H9 (cell line): ENCODE data around the gene ARID1B. TPM values are rescaled to one million over a fixed set of nuclear protein-coding genes. Genes with fewer than 3 reads are reported as not detected.

Experiments
- DNase-seq: peaks from one replicate; pipeline ENCODE4 v3.0.0-alpha.2; 2017
- H2AFZ ChIP-seq: one replicate; pipeline ENCODE4 v1.6.1; 2013; ENCODE audit warnings: mild to moderate bottlenecking, low read length, control low read depth, moderate library complexity
- H2AK5ac ChIP-seq: 2 replicates; pipeline ENCODE4 v1.6.1; 2013; ENCODE audit warnings: low read length, control low read depth, mixed read lengths; ENCODE audit not compliant: insufficient read length
- H2BK120ac ChIP-seq: one replicate; pipeline ENCODE4 v1.6.1; 2013; ENCODE audit warnings: low read depth, mild to moderate bottlenecking, low read length, control low read depth, inconsistent platforms; ENCODE audit not compliant: poor library complexity, severe bottlenecking
- H2BK12ac ChIP-seq: 2 replicates; pipeline ENCODE4 v1.6.1; 2013; ENCODE audit warnings: low read length, control low read depth, mixed read lengths, low read depth; ENCODE audit not compliant: insufficient read length
- H2BK15ac ChIP-seq: 2 replicates; pipeline ENCODE4 v1.6.1; 2013; ENCODE audit warnings: low read depth, low read length, control low read depth
- H2BK20ac ChIP-seq: one replicate; pipeline ENCODE4 v1.6.1; 2013; ENCODE audit warnings: low read depth, mild to moderate bottlenecking, low read length, control low read depth, inconsistent platforms; ENCODE audit not compliant: poor library complexity, severe bottlenecking
- H2BK5ac ChIP-seq: 2 replicates; pipeline ENCODE4 v1.6.1; 2013; ENCODE audit warnings: low read length, control low read depth, mixed read lengths; ENCODE audit not compliant: insufficient read length
- H3K14ac ChIP-seq: 2 replicates; pipeline ENCODE4 v1.6.1; 2013; ENCODE audit warnings: low read length, control low read depth; ENCODE audit not compliant: insufficient read depth
- H3K18ac ChIP-seq: 2 replicates; pipeline ENCODE4 v1.6.1; 2013; ENCODE audit warnings: low read depth, mild to moderate bottlenecking, mixed read lengths, low read length, control low read depth; ENCODE audit not compliant: insufficient read length
- H3K23ac ChIP-seq: 2 replicates; pipeline ENCODE4 v1.6.1; 2013; ENCODE audit warnings: low read length, control low read depth, mixed read lengths, low read depth; ENCODE audit not compliant: insufficient read length
- H3K23me2 ChIP-seq: 2 replicates; pipeline ENCODE4 v1.6.1; 2013; ENCODE audit warnings: low read depth, mild to moderate bottlenecking, mixed read lengths, low read length, control low read depth; ENCODE audit not compliant: insufficient read length, poor library complexity, severe bottlenecking
- H3K27ac ChIP-seq: 2 replicates; pipeline ENCODE4 v1.5.1; 2013; ENCODE audit warnings: low read length, control low read depth, mixed read lengths, low read depth; ENCODE audit not compliant: insufficient read length
- H3K27me3 ChIP-seq: 2 replicates; pipeline ENCODE4 v1.6.1; 2013; ENCODE audit warnings: low read length, control low read depth, inconsistent platforms; ENCODE audit not compliant: insufficient read depth
- H3K4ac ChIP-seq: 2 replicates; pipeline ENCODE4 v1.6.1; 2013; ENCODE audit warnings: low read depth, mild to moderate bottlenecking, control low read depth, inconsistent platforms, low read length, moderate library complexity
- H3K4me1 ChIP-seq: 2 replicates; pipeline ENCODE4 v1.6.1; 2013; ENCODE audit warnings: low read length, control low read depth, inconsistent platforms; ENCODE audit not compliant: insufficient read depth
- H3K4me2 ChIP-seq: 2 replicates; pipeline ENCODE4 v1.6.1; 2013; ENCODE audit warnings: low read length, control low read depth, mixed read lengths; ENCODE audit not compliant: insufficient read length, insufficient read depth
- H3K56ac ChIP-seq: 2 replicates; pipeline ENCODE4 v1.6.1; 2013; ENCODE audit warnings: low read depth, mild to moderate bottlenecking, mixed read lengths, low read length, control low read depth; ENCODE audit not compliant: insufficient read length
- H3K79me1 ChIP-seq: 2 replicates; pipeline ENCODE4 v1.6.1; 2013; ENCODE audit warnings: low read depth, mild to moderate bottlenecking, moderate library complexity, low read length, control low read depth, inconsistent platforms; ENCODE audit not compliant: insufficient read depth, poor library complexity, severe bottlenecking
- H3K79me2 ChIP-seq: 2 replicates; pipeline ENCODE4 v1.6.1; 2013; ENCODE audit warnings: low read length, control low read depth, inconsistent platforms; ENCODE audit not compliant: insufficient read depth
- H3K9ac ChIP-seq: 2 replicates; pipeline ENCODE4 v1.6.1; 2013; ENCODE audit warnings: low read length, control low read depth, mixed read lengths; ENCODE audit not compliant: insufficient read length; ENCODE audit errors: extremely low read depth
- H3K9me3 ChIP-seq: one replicate; pipeline ENCODE4 v1.6.1; 2013; ENCODE audit warnings: low read depth, low read length, inconsistent platforms; ENCODE audit not compliant: control insufficient read depth
- H3T11ph ChIP-seq: one replicate; pipeline ENCODE4 v1.6.1; 2013; ENCODE audit warnings: mild to moderate bottlenecking, low read length, control low read depth, inconsistent platforms
- H4K20me1 ChIP-seq: one replicate; pipeline ENCODE4 v1.6.1; 2013; ENCODE audit not compliant: control insufficient read depth, insufficient read length, insufficient read depth
- H4K5ac ChIP-seq: 2 replicates; pipeline ENCODE4 v1.6.1; 2013; ENCODE audit warnings: low read depth, mild to moderate bottlenecking, mixed read lengths, low read length, control low read depth; ENCODE audit not compliant: insufficient read length
- H4K8ac ChIP-seq: replicated peaks from 2 replicates; pipeline ENCODE4 v1.6.1; 2013; ENCODE audit warnings: low read length, control low read depth, mixed read lengths, low read depth; ENCODE audit not compliant: insufficient read length
- H4K91ac ChIP-seq: 2 replicates; pipeline ENCODE4 v1.6.1; 2013; ENCODE audit warnings: low read depth, mild to moderate bottlenecking, moderate library complexity, mixed read lengths, low read length, control low read depth; ENCODE audit not compliant: insufficient read length
- H3K27ac Mint-ChIP-seq, 3 experiments: 2 replicates in 2 of 3; 3 replicates in 1 of 3; pipeline ENCODE4 v1.8.0; 2020 to 2021; ENCODE audit warnings: mixed read lengths in 3 of 3, mild to moderate bottlenecking in 1 of 3, moderate library complexity in 1 of 3
- H3K27me3 Mint-ChIP-seq: 2 replicates; pipeline ENCODE4 v1.8.0; 2021; ENCODE audit warnings: low read depth, mild to moderate bottlenecking, moderate library complexity, mixed read lengths
- H3K36me3 Mint-ChIP-seq, 3 experiments: 2 replicates in 2 of 3; 3 replicates in 1 of 3; pipeline ENCODE4 v1.8.0; 2020 to 2021; ENCODE audit warnings: low read depth in 3 of 3, mixed read lengths in 3 of 3; ENCODE audit not compliant: insufficient read depth in 1 of 3
- H3K4me1 Mint-ChIP-seq, 2 experiments: 2 replicates each; pipeline ENCODE4 v1.8.0; 2020; ENCODE audit warnings: mixed read lengths in 2 of 2
- H3K4me3 Mint-ChIP-seq, 2 experiments: 2 replicates in 1 of 2; 3 replicates in 1 of 2; pipeline ENCODE4 v1.8.0; 2020 to 2021; ENCODE audit warnings: mild to moderate bottlenecking in 2 of 2, mixed read lengths in 2 of 2, moderate library complexity in 1 of 2
- H3K9me3 Mint-ChIP-seq, 2 experiments: 2 replicates in 1 of 2; 3 replicates in 1 of 2; pipeline ENCODE4 v1.8.0; 2020; ENCODE audit warnings: mild to moderate bottlenecking in 2 of 2, mixed read lengths in 2 of 2, moderate library complexity in 1 of 2
- CTCF ChIP-seq: fragments of 200-600 bp; sonication (generic); conservative IDR thresholded peaks from 3 replicates; pipeline ENCODE4 v1.8.0; 2021; ENCODE audit warnings: antibody characterized with exemption, mild to moderate bottlenecking
- WGBS: extraction: QIAGEN DNeasy Blood & Tissue Kit; methylation state at CpG from one replicate; pipeline ENCODE4 v1.1.7; 2013; ENCODE audit warnings: missing lambda C conversion rate, low lambda C conversion rate, mixed read lengths; ENCODE audit not compliant: insufficient read length; ENCODE audit errors: extremely low coverage; 5-methylcytosine and 5-hydroxymethylcytosine counted together
- total RNA-seq: library from RNA; stranded (reverse); gene quantifications from 2 replicates; pipeline ENCODE4 v1.2.1, GENCODE V29; 2021

ARID1B gene
- total RNA-seq, 1 experiment from 2014 or later, result 88.2 TPM

GRCh38 chr6:157143890-157144798, 367.0 kb downstream of the ARID1B start:
- Mint-ChIP-seq H3K27me3 (no peaks in the 10 kb centered on the region; the same call in 1 of the 2 replicates), H3K9me3 (peaks cover 0 to 4% of the 10 kb centered on the region in 2 experiments; a peak in 2 of 5 replicates), H3K36me3 (peaks cover 12 to 27% (median 24%) of the 10 kb centered on the region in 3 experiments), H3K4me1 (peaks cover 29 to 33% of the 10 kb centered on the region in 2 experiments), H3K27ac (peak overlapping the region; percentile 49 to 95 (median 91); a peak in 5 of 7 replicates), H3K4me3 (no peak overlapping the region)
- Histone ChIP-seq H2AK5ac (no peak overlapping the region), H3K4me1 (peaks cover 4% of the 10 kb centered on the region; the same call in 1 of the 2 replicates), H3K4me2 (no peak overlapping the region), H2BK5ac (no peak overlapping the region), H3K14ac (no peak overlapping the region), H3K79me1 (no peaks in the 10 kb centered on the region), H3K23ac (no peak overlapping the region), H4K5ac (no peak overlapping the region), H3K18ac (no peak overlapping the region), H4K20me1 (no peaks in the 10 kb centered on the region), H3K79me2 (no peaks in the 10 kb centered on the region), H3K23me2 (no peaks in the 10 kb centered on the region), H2BK20ac (no peak overlapping the region), H3K9me3 (no peaks in the 10 kb centered on the region), H2AFZ (no peak overlapping the region), H2BK12ac (no peak overlapping the region), H2BK120ac (no peak overlapping the region), H4K91ac (no peak overlapping the region), H3T11ph (no peak overlapping the region), H3K27me3 (no peaks in the 10 kb centered on the region), H4K8ac (no peak overlapping the region), H2BK15ac (no peak overlapping the region), H3K56ac (no peak overlapping the region), H3K9ac (no peak overlapping the region), H3K4ac (no peak overlapping the region), H3K27ac (no peak overlapping the region)
- no peak for TF ChIP-seq CTCF
- DNase-seq, result no peak
- no CpG with 5 or more reads among the region's 17 CpGs for WGBS
